GM12892 (cell line): ENCODE results near the gene PNPLA2.

Experiments used
- POLR2A ChIP-seq: IDR thresholded peaks from 2 replicates; pipeline ENCODE4 v1.6.1; 2011; ENCODE audit warnings: low read depth, low read length, control low read depth
- POLR2AphosphoS5 ChIP-seq: IDR thresholded peaks from 2 replicates; pipeline ENCODE4 v1.6.1; 2011; ENCODE audit warnings: low read depth, low read length, control low read depth
- TAF1 ChIP-seq: IDR thresholded peaks from 2 replicates; pipeline ENCODE4 v1.6.1; 2011; ENCODE audit warnings: low read depth, mild to moderate bottlenecking, control low read depth, low read length, borderline replicate concordance

DNA sequence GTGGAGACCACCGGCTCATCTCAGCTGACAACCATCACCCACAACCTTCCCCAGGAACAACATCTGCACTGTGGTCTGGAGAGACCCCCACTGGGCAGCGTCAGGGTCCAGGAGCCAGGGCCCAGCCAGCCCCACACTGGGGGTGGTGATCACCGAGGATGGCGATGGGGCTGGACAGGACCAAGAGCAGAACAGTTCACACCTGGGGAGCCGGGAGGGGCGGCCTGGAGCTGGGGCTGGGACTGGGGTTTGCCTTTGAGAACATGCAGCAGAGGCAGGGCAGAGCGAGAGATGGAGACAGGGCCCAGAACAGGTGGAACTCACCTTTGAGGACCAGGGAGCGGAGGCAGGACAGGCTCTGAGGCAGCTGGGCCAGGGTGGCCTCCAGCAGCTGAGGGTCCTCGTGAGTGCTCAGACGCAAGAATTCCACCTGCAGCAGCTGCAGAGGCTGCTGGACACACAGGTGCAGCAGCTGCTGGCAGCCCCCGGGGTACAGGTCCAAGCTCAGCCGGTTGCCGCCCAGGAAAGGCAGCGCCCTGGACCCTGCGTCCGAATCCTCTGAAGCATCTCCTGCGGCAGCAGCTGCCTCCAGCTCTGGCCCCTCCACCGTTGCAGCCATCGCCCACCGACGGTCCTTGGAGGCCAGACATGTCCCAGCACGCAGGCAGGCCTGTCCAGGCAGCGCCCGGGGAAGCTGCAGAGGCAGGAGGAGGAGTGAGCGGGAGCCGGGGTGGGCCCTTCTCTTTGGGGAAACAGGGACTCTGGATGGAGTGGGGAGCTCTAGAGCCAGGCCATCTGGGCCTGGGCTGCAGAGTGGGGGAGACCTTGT lies 14.7 kb upstream of the PNPLA2 start:
- TF ChIP-seq POLR2AphosphoS5 (no peak), TAF1 (no peak), POLR2A (no peak)
